Trophoblast cell (in vitro differentiated cells and primary cell): ENCODE results near the gene A3GALT2.

Source experiments
- DNase-seq, 2 donors: peaks; one replicate each; pipeline ENCODE4 v3.0.0-alpha.2; 2016
- H2AFZ ChIP-seq: 2 replicates; pipeline ENCODE4 v1.6.1; 2013; ENCODE audit warnings: low read length, moderate library complexity, mild to moderate bottlenecking; ENCODE audit not compliant: insufficient read depth, poor library complexity
- H2AK5ac ChIP-seq: 2 replicates; pipeline ENCODE4 v1.6.1; 2013; ENCODE audit warnings: mild to moderate bottlenecking, low read length
- H2BK120ac ChIP-seq: 2 replicates; pipeline ENCODE4 v1.6.1; 2013; ENCODE audit warnings: low read length, mild to moderate bottlenecking, moderate library complexity; ENCODE audit not compliant: insufficient read depth, poor library complexity
- H2BK12ac ChIP-seq: 2 replicates; pipeline ENCODE4 v1.6.1; 2013; ENCODE audit warnings: mild to moderate bottlenecking, low read length, moderate library complexity
- H2BK5ac ChIP-seq: 2 replicates; pipeline ENCODE4 v1.6.1; 2013; ENCODE audit warnings: low read length, low read depth, moderate library complexity, mild to moderate bottlenecking; ENCODE audit not compliant: poor library complexity
- H3K14ac ChIP-seq: 2 replicates; pipeline ENCODE4 v1.6.1; 2013; ENCODE audit warnings: mild to moderate bottlenecking, low read length
- H3K18ac ChIP-seq: 2 replicates; pipeline ENCODE4 v1.6.1; 2013; ENCODE audit warnings: mild to moderate bottlenecking, low read length
- H3K23ac ChIP-seq: 2 replicates; pipeline ENCODE4 v1.6.1; 2013; ENCODE audit warnings: low read length
- H3K27ac ChIP-seq: 2 replicates; pipeline ENCODE4 v1.5.1; 2013; ENCODE audit warnings: low read depth, mild to moderate bottlenecking, inconsistent platforms, low read length, moderate library complexity
- H3K27me3 ChIP-seq: 2 replicates; pipeline ENCODE4 v1.6.1; 2013; ENCODE audit warnings: inconsistent platforms, mild to moderate bottlenecking, low read length, moderate library complexity; ENCODE audit not compliant: insufficient read depth
- H3K36me3 ChIP-seq, 2 experiments: 1 replicate in 1 of 2; 2 replicates in 1 of 2; pipeline ENCODE4 v1.6.1; 2013; ENCODE audit warnings: low read length in 2 of 2, mild to moderate bottlenecking in 2 of 2, moderate library complexity in 1 of 2; ENCODE audit not compliant: insufficient read depth in 2 of 2, control insufficient read depth in 1 of 2
- H3K4ac ChIP-seq: 2 replicates; pipeline ENCODE4 v1.6.1; 2013; ENCODE audit warnings: low read depth, mild to moderate bottlenecking, low read length, moderate library complexity
- H3K4me1 ChIP-seq, 2 experiments: 1 replicate in 1 of 2; 2 replicates in 1 of 2; pipeline ENCODE4 v1.6.1; 2013; ENCODE audit warnings: low read length in 2 of 2, mild to moderate bottlenecking in 2 of 2, moderate library complexity in 1 of 2; ENCODE audit not compliant: insufficient read depth in 2 of 2, control insufficient read depth in 1 of 2
- H3K4me2 ChIP-seq: 2 replicates; pipeline ENCODE4 v1.6.1; 2013; ENCODE audit warnings: inconsistent platforms, mild to moderate bottlenecking, low read length, moderate library complexity
- H3K4me3 ChIP-seq: 2 replicates; pipeline ENCODE4 v1.5.1; 2013; ENCODE audit warnings: mild to moderate bottlenecking, low read depth, low read length, inconsistent platforms
- H3K79me1 ChIP-seq: one replicate; pipeline ENCODE4 v1.6.1; 2013; ENCODE audit warnings: low read length
- H3K79me2 ChIP-seq: 2 replicates; pipeline ENCODE4 v1.6.1; 2013; ENCODE audit warnings: low read length, mild to moderate bottlenecking; ENCODE audit not compliant: control insufficient read depth, insufficient read depth, poor library complexity
- H3K9ac ChIP-seq: 2 replicates; pipeline ENCODE4 v1.6.1; 2013; ENCODE audit warnings: mild to moderate bottlenecking, low read length
- H3K9me3 ChIP-seq: 2 replicates; pipeline ENCODE4 v1.6.1; 2013; ENCODE audit warnings: low read depth, mild to moderate bottlenecking, control low read depth, inconsistent platforms, low read length; ENCODE audit not compliant: insufficient read depth
- H4K12ac ChIP-seq: 2 replicates; pipeline ENCODE4 v1.6.1; 2013; ENCODE audit warnings: low read depth, mild to moderate bottlenecking, low read length, moderate library complexity
- H4K8ac ChIP-seq: 2 replicates; pipeline ENCODE4 v1.6.1; 2013; ENCODE audit warnings: low read depth, mild to moderate bottlenecking, low read length, moderate library complexity
- H4K91ac ChIP-seq: one replicate; pipeline ENCODE4 v1.6.1; 2013; ENCODE audit warnings: low read depth, mild to moderate bottlenecking, low read length, moderate library complexity
- WGBS: extraction: QIAGEN DNeasy Blood & Tissue Kit; methylation state at CpG from one replicate; pipeline ENCODE4 v1.1.7; 2013; ENCODE audit warnings: missing lambda C conversion rate; ENCODE audit not compliant: insufficient read length, insufficient coverage; ENCODE audit errors: extremely low coverage; 5-methylcytosine and 5-hydroxymethylcytosine counted together

Gene A3GALT2

DNA sequence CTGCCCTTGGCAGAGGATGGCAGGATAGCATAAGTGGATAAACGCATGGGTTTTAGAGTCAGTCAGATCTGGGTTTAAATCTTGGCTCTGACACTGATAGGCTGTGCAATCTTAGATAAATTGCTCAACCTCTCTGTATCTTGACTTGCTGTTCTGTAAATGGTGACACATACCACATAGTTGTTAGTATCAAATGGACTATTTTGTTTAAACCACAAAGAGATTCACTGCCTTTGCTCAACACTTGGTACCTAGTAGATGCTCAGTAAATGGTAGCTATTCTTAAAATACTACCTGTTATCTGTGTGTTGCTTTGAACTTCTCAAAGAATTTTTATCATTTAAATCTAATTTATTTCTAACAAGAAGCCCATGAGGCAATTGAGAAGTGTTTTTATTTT, 39.5 kb upstream of the A3GALT2 start:
- Histone ChIP-seq H3K4me1 (peaks cover 17 to 28% of the 10 kb centered on the region in 2 experiments), H3K79me1 (peaks cover 18% of the 10 kb centered on the region), H4K12ac (no peak overlapping the region), H3K4me3 (no peak overlapping the region), H2AK5ac (no peak overlapping the region), H4K8ac (no peak overlapping the region), H4K91ac (no peak overlapping the region), H3K27me3 (no peaks in the 10 kb centered on the region), H3K27ac (no peak overlapping the region), H3K14ac (no peak overlapping the region), H3K9ac (no peak overlapping the region), H2AFZ (no peak overlapping the region), H3K23ac (no peak overlapping the region), H2BK12ac (no peak overlapping the region), H2BK120ac (no peak overlapping the region), H3K9me3 (no peaks in the 10 kb centered on the region), H3K4ac (no peak overlapping the region), H3K4me2 (no peak overlapping the region), H2BK5ac (no peak overlapping the region), H3K36me3 (no peaks in the 10 kb centered on the region), H3K18ac (no peak overlapping the region), H3K79me2 (peaks cover 6% of the 10 kb centered on the region)
- no CpG with 5 or more reads among the region's 1 CpG for WGBS
- DNase-seq = peak in 1 of 2 donors; percentile 37

DNA sequence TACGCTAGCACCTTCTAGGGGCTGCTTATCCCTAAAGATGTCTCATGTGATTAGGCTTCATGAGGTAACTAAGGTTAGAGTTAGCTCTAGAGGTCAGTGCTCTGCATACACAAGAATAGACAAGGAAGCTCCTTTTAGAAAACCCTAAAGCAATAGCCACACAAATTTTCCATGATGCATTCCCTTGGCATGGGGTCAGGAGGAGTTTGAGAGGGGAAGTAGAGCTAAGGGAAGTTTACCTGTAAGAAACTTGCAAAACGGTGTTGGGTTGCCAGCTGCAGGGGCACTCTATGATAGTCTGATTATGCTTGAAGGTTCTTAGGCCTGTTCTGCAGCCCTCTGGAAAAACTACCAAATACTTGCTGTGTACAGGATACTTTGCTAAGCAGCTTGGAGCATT, 39.0 kb upstream of the A3GALT2 start:
- H3K9ac ChIP-seq = no peak overlapping the region
- no peak overlapping the region for H3K23ac ChIP-seq
- H3K27me3 ChIP-seq = no peaks in the 10 kb centered on the region
- H3K4me1 ChIP-seq = peaks cover 13 to 24% of the 10 kb centered on the region in 2 experiments
- H3K14ac ChIP-seq = no peak overlapping the region
- peaks cover 6% of the 10 kb centered on the region for H3K79me2 ChIP-seq
- no peak overlapping the region for H2BK12ac ChIP-seq
- peak in 1 of 2 donors; percentile 56 for DNase-seq
- no peak overlapping the region for H3K18ac ChIP-seq
- H3K36me3 ChIP-seq = no peaks in the 10 kb centered on the region
- no peak overlapping the region for H4K8ac ChIP-seq
- H3K4me3 ChIP-seq = no peak overlapping the region
- H2AK5ac ChIP-seq = no peak overlapping the region
- H3K27ac ChIP-seq = no peak overlapping the region
- H4K12ac ChIP-seq = no peak overlapping the region
- H3K79me1 ChIP-seq = peaks cover 13% of the 10 kb centered on the region
- no peaks in the 10 kb centered on the region for H3K9me3 ChIP-seq
- no peak overlapping the region for H3K4me2 ChIP-seq
- no CpG with 5 or more reads among the region's 2 CpGs for WGBS
- no peak overlapping the region for H2AFZ ChIP-seq
- H2BK5ac ChIP-seq = no peak overlapping the region
- no peak overlapping the region for H4K91ac ChIP-seq
- no peak overlapping the region for H3K4ac ChIP-seq
- no peak overlapping the region for H2BK120ac ChIP-seq

DNA sequence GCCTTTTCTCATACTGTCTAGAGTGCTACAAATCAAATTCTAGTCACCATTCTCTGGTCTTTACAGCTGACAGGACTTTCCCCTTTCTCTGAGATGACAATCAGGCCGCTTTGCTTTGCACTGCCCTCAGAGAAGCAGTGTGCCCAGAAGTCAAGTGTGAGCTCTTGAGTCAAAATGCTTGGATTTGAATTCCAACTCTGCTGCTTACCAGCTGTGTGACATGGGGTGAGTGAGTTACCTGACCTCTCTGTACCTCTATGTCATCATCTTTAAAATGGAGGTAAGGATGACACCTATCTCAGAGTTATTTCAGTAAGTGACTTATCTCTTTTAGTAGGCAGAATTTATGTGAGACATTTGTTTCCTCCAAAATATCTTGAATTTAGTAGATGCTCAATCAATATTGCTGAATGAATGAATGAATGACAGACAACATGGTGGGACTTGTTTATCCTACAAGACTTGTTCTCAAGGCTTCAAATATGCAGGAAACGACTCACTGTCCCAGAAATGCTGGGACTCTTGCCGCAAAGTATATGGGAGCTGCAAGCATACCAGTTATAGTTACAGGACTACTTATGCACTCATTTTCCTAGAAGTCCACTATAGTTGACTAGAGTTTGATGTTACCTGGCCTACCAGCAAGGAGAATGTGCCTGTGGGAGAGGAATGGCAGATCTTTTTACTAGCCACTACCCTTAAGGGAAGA, 38.1 kb upstream of the A3GALT2 start:
- H3K36me3 ChIP-seq = peaks cover 0 to 4% of the 10 kb centered on the region in 2 experiments
- H2AK5ac ChIP-seq = no peak overlapping the region
- H3K4ac ChIP-seq = no peak overlapping the region
- DNase-seq = no peak
- H3K4me3 ChIP-seq = no peak overlapping the region
- no peak overlapping the region for H2BK120ac ChIP-seq
- H3K79me2 ChIP-seq = peaks cover 4% of the 10 kb centered on the region
- H3K4me2 ChIP-seq = no peak overlapping the region
- no peak overlapping the region for H4K91ac ChIP-seq
- no peak overlapping the region for H3K27ac ChIP-seq
- H3K9me3 ChIP-seq = no peaks in the 10 kb centered on the region
- H3K14ac ChIP-seq = no peak overlapping the region
- H3K4me1 ChIP-seq = peaks cover 5 to 15% of the 10 kb centered on the region in 2 experiments
- H3K27me3 ChIP-seq = no peaks in the 10 kb centered on the region
- H2AFZ ChIP-seq = no peak overlapping the region
- H4K8ac ChIP-seq = no peak overlapping the region
- WGBS = no CpG with 5 or more reads among the region's 3 CpGs
- H2BK5ac ChIP-seq = no peak overlapping the region
- H3K9ac ChIP-seq = no peak overlapping the region
- H3K18ac ChIP-seq = no peak overlapping the region
- peaks cover 6% of the 10 kb centered on the region for H3K79me1 ChIP-seq
- no peak overlapping the region for H4K12ac ChIP-seq
- no peak overlapping the region for H3K23ac ChIP-seq
- no peak overlapping the region for H2BK12ac ChIP-seq

GRCh38 chr1:33358114-33358794, 37.4 kb upstream of the A3GALT2 start:
- H3K79me1 ChIP-seq = peaks cover 1% of the 10 kb centered on the region
- no peak overlapping the region for H3K4ac ChIP-seq
- no peak overlapping the region for H2AFZ ChIP-seq
- DNase-seq = no peak
- no peak overlapping the region for H4K12ac ChIP-seq
- no peak overlapping the region for H4K8ac ChIP-seq
- no peak overlapping the region for H2BK120ac ChIP-seq
- no peak overlapping the region for H3K27ac ChIP-seq
- WGBS = no CpG with 5 or more reads among the region's 4 CpGs
- H3K36me3 ChIP-seq = peaks cover 0 to 4% of the 10 kb centered on the region in 2 experiments
- H2AK5ac ChIP-seq = no peak overlapping the region
- H3K18ac ChIP-seq = no peak overlapping the region
- H3K4me1 ChIP-seq = peaks cover under 1 to 10% of the 10 kb centered on the region in 2 experiments
- H4K91ac ChIP-seq = no peak overlapping the region
- no peak overlapping the region for H3K9ac ChIP-seq
- no peak overlapping the region for H2BK12ac ChIP-seq
- H3K4me2 ChIP-seq = no peak overlapping the region
- H3K23ac ChIP-seq = no peak overlapping the region
- no peak overlapping the region for H3K4me3 ChIP-seq
- no peak overlapping the region for H2BK5ac ChIP-seq
- no peak overlapping the region for H3K14ac ChIP-seq
- H3K79me2 ChIP-seq = no peaks in the 10 kb centered on the region
- H3K9me3 ChIP-seq = no peaks in the 10 kb centered on the region
- no peaks in the 10 kb centered on the region for H3K27me3 ChIP-seq
